K562 (cell line): Measurements from ENCODE around the gene PET100. TPM values are rescaled to one million over a fixed set of nuclear protein-coding genes. Genes with fewer than 3 reads are reported as not detected.
A peak's percentile ranks its signal among the peaks of the same experiment; 100 is the strongest.

Experiments used
- ARNT ChIP-seq, 2 experiments: fragments of 450-650 bp; IDR thresholded peaks; 2 replicates each; pipeline ENCODE4 v1.6.1; 2016; ENCODE audit warnings: mild to moderate bottlenecking in 1 of 2
- BRCA1 ChIP-seq, 2 experiments: fragments of 450-650 bp in 1 of 2; sonication (generic) in 1 of 2; formaldehyde crosslinking in 1 of 2; IDR thresholded peaks; 2 replicates each; pipeline versions ENCODE4 v1.5.0 to v1.6.1; 2017 to 2020; ENCODE audit warnings: mild to moderate bottlenecking in 1 of 2, missing genetic modification reagents in 1 of 2
- BRD9 ChIP-seq: fragments of 450-650 bp; IDR thresholded peaks from 2 replicates; pipeline ENCODE4 v1.6.1; 2018; ENCODE audit warnings: low read depth; ENCODE audit not compliant: partially characterized antibody
- CBFA2T3 ChIP-seq: fragments of 450-650 bp; IDR thresholded peaks from 2 replicates; pipeline ENCODE4 v1.6.1; 2017
- CBX2 ChIP-seq: fragments of 200-600 bp; sonication (generic); IDR thresholded peaks from one replicate; pipeline ENCODE4 v1.6.1; 2012; ENCODE audit warnings: mild to moderate bottlenecking, low read length, inconsistent platforms; ENCODE audit not compliant: insufficient read depth, poor library complexity, severe bottlenecking
- ERF ChIP-seq: fragments of 450-650 bp; formaldehyde crosslinking; IDR thresholded peaks from 2 replicates; pipeline ENCODE4 v1.4.0; 2020; ENCODE audit warnings: mild to moderate bottlenecking, mixed read lengths
- FOXK2 ChIP-seq, 2 experiments: fragments of 450-650 bp; IDR thresholded peaks in 1 of 2; conservative IDR thresholded peaks in 1 of 2; 2 replicates each; pipeline ENCODE4 v1.6.1; 2016; ENCODE audit warnings: low read depth in 2 of 2, mild to moderate bottlenecking in 1 of 2
- LEF1 ChIP-seq: fragments of 450-650 bp; IDR thresholded peaks from 2 replicates; pipeline ENCODE4 v1.6.1; 2016; ENCODE audit warnings: mild to moderate bottlenecking
- MCM3 ChIP-seq: fragments of 450-650 bp; IDR thresholded peaks from 2 replicates; pipeline ENCODE4 v1.6.1; 2016
- NFYB ChIP-seq: IDR thresholded peaks from 2 replicates; pipeline ENCODE4 v1.6.1; 2011; ENCODE audit warnings: mild to moderate bottlenecking, moderate library complexity; ENCODE audit not compliant: insufficient read length; ENCODE audit errors: extremely low read depth
- SIX5 ChIP-seq, 2 experiments: IDR thresholded peaks; 2 replicates each; pipeline ENCODE4 v1.6.1; 2011; ENCODE audit warnings: low read length in 2 of 2, borderline replicate concordance in 1 of 2, low read depth in 1 of 2, mild to moderate bottlenecking in 1 of 2, moderate library complexity in 1 of 2; ENCODE audit not compliant: insufficient read depth in 1 of 2
- SMAD1 ChIP-seq: fragments of 150-350 bp; IDR thresholded peaks from 2 replicates; pipeline ENCODE4 v1.6.1; 2014; ENCODE audit warnings: low read length, low read depth; ENCODE audit not compliant: partially characterized antibody
- SMAD2 ChIP-seq: fragments of 150-350 bp; IDR thresholded peaks from 2 replicates; pipeline ENCODE4 v1.6.1; 2014; ENCODE audit warnings: low read depth, mild to moderate bottlenecking, low read length
- SP2 ChIP-seq: IDR thresholded peaks from 2 replicates; pipeline ENCODE4 v1.6.1; 2011; ENCODE audit warnings: mild to moderate bottlenecking, low read depth, low read length, moderate library complexity; ENCODE audit not compliant: poor library complexity, severe bottlenecking; ENCODE audit errors: extremely low read depth
- TEAD4 ChIP-seq, 2 experiments: sonication (generic) in 1 of 2; formaldehyde crosslinking in 1 of 2; IDR thresholded peaks; 2 replicates each; pipeline versions ENCODE4 v1.6.1 to v1.8.0; 2012 to 2022; ENCODE audit warnings: borderline replicate concordance in 1 of 2, inconsistent platforms in 1 of 2, low read length in 1 of 2, mild to moderate bottlenecking in 1 of 2, missing genetic modification reagents in 1 of 2
- ZMIZ1 ChIP-seq, 2 experiments: fragments of 150-350 bp in 1 of 2; IDR thresholded peaks; 2 replicates each; pipeline ENCODE4 v1.6.1; 2012 to 2016; ENCODE audit warnings: low read depth in 2 of 2, low read length in 2 of 2, mild to moderate bottlenecking in 1 of 2, moderate library complexity in 1 of 2
- ZNF197 ChIP-seq: fragments of 200-800 bp; sonication (Bioruptor generic); IDR thresholded peaks from 2 replicates; pipeline ENCODE4 v1.6.1; 2016; ENCODE audit warnings: low read depth, missing genetic modification characterization, missing compliant biosample characterization
- ZNF253 ChIP-seq: fragments of 250-450 bp; sonication (Bioruptor Pico); conservative IDR thresholded peaks from 2 replicates; pipeline ENCODE4 v1.6.1; 2021; ENCODE audit warnings: mild to moderate bottlenecking
- ZNF512 ChIP-seq: IDR thresholded peaks from 2 replicates; pipeline ENCODE4 v1.6.1; 2016; ENCODE audit warnings: missing genetic modification characterization, missing compliant biosample characterization
- ZNF695 ChIP-seq: fragments of 450-650 bp; formaldehyde crosslinking; IDR thresholded peaks from 2 replicates; pipeline ENCODE4 v1.4.0; 2020; ENCODE audit warnings: mild to moderate bottlenecking, moderate library complexity
- ZNF766 ChIP-seq: fragments of 200-800 bp; sonication (Bioruptor generic); conservative IDR thresholded peaks from 2 replicates; pipeline ENCODE4 v1.6.1; 2016; ENCODE audit warnings: missing genetic modification characterization, missing compliant biosample characterization
- ZNF778 ChIP-seq: fragments of 450-650 bp; formaldehyde crosslinking; IDR thresholded peaks from 2 replicates; pipeline ENCODE4 v1.4.0; 2020; ENCODE audit warnings: mild to moderate bottlenecking, moderate library complexity
- polyA plus RNA-seq, 8 experiments: library from polyadenylated mRNA; depleted of rRNA in 4 of 8; stranded (reverse) in 5 of 8; unstranded in 3 of 8; fragments of >200 nt; fragmentation: Nextera tagmentation in 2 of 8; fragmentation: Illumina TruSeq in 1 of 8; extraction: Ambion mirVana in 2 of 8; extraction: Trizol in 1 of 8; gene quantifications; 2 replicates each; pipeline versions ENCODE4 v1.2.1 to v1.2.3, GENCODE V29; 2011 to 2014; ENCODE audit warnings: inconsistent platforms in 1 of 8, missing spikeins in 1 of 8
- total RNA-seq, 7 experiments: library from RNA; depleted of rRNA in 6 of 7; stranded (reverse); fragments of >200 nt in 6 of 7; fragmentation: Illumina TruSeq in 2 of 7; extraction: Trizol in 2 of 7; gene quantifications; 2 replicates each; pipeline versions ENCODE4 v1.2.1 to v1.2.3, GENCODE V29; 2011 to 2021; ENCODE audit warnings: low replicate concordance in 1 of 7

Gene PET100
- total and polyA plus RNA-seq, 9 of the 15 experiments (the other 6 are each of a cell fraction or from before 2014, with no cell fraction given) = 62.3 to 351 (median 98.3) TPM

- TF ChIP-seq SIX5 (IDR thresholded peaks at IDR 0.05; ENCODE audit: borderline replicate concordance in 1 of 2, insufficient read depth in 1 of 2, low read depth in 1 of 2, low read length in 2 of 2) (no peak), ERF (CRISPR knock-in tag) (no peak), BRD9 (no peak), SMAD1 (no peak), SMAD2 (no peak), CBX2 (no peak), ZNF778 (CRISPR knock-in tag) (no peak), SP2 (no peak), ZNF512 (tag) (no peak), ZNF253 (CRISPR knock-in tag) (no peak), TEAD4 (IDR thresholded peaks at IDR 0.05; ENCODE audit: low read length) (peak; percentile 38; the same call in 1 of the 2 replicates), TEAD4 (CRISPR knock-in tag; IDR thresholded peaks at IDR 0.05; ENCODE audit: borderline replicate concordance) (no peak), CBFA2T3 (peak; percentile 25; the same call in 1 of the 2 replicates), LEF1 (peak; percentile 100), BRCA1 (IDR thresholded peaks at IDR 0.05) (no peak), BRCA1 (CRISPR knock-in tag; IDR thresholded peaks at IDR 0.05) (no peak), MCM3 (no peak), ZNF695 (CRISPR knock-in tag) (no peak), ZMIZ1 (IDR thresholded peaks at IDR 0.05; ENCODE audit: low read depth in 2 of 2, low read length in 2 of 2) (no peak), ZNF197 (CRISPR knock-in tag) (no peak), ARNT (IDR thresholded peaks at IDR 0.05) (no peak), NFYB (no peak), FOXK2 (conservative IDR thresholded peaks at IDR 0.05 in 1 of 2, IDR thresholded peaks at IDR 0.05 in 1 of 2; ENCODE audit: low read depth in 2 of 2) (0 out of 4 replicates have a peak, but pooled peaks of 1 of the 2 experiments have one; percentile 26), ZNF766 (CRISPR knock-in tag) (peak; percentile 74; the same call in 1 of the 2 replicates)
Observed at GRCh38 chr19:7652061-7652641, 22.6 kb downstream of the PET100 start (continued).
